ENCODE results near the gene SLC35F1.

Gene SLC35F1

DNA sequence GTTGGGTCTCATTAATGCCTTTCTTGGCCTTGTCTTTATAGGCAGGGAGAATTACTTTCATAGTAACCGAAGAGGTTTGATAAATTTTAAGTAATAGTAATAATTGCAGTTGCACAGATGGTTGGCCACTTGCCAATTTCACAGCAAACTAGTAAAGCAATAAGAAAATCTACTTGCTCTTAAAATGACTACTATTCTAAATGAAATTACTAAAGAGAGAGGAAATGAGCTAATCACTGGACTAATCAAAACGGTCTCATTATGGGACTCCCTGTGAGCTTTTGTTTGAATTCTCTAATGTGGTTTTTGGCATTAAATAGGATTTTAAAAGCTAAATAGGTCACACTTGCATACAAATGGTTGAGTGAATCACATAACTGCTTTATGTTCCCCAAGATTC is 413.6 kb downstream of the SLC35F1 start:
- no peaks in the 10 kb centered on the region for H3K36me3 ChIP-seq (ENCODE audit: insufficient read depth, low read depth, low read length)
- no peaks in the 10 kb centered on the region for H3K27me3 ChIP-seq (ENCODE audit: insufficient read depth, low read length)
- no peak overlapping the region for H3K4me3 ChIP-seq (ENCODE audit: low read length)
- H3K9ac ChIP-seq (ENCODE audit: low read depth, low read length), result no peak overlapping the region
- H3K4me1 ChIP-seq (ENCODE audit: insufficient read depth, low read length), result peaks cover 8% of the 10 kb centered on the region; the same call in 1 of the 2 replicates
- no peaks in the 10 kb centered on the region for H3K9me3 ChIP-seq (ENCODE audit: insufficient read depth, low read depth, low read length)
- no peak overlapping the region for H3K27ac ChIP-seq (ENCODE audit: low read length)

DNA sequence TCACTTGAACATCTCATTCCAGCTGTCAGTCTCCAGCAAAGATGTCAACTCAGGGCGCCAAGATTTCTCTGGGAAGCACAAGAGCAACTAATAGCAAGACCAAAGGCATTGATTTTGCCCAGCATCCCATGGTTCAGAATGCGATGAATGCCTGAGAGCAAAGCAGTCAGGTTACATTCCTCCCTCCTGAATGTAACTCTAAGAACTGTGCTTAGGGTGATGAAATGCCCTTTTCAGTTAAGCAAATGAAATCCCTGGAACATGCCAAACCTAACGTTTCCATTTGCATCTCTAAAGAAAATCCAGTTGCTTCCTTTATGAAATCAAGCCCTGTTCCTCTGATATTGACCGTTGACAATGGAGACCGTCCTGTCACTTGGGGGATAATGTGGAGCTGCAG is 417.1 kb downstream of the SLC35F1 start:
- no peaks in the 10 kb centered on the region for H3K36me3 ChIP-seq (ENCODE audit: insufficient read depth, low read depth, low read length)
- H3K27me3 ChIP-seq (ENCODE audit: insufficient read depth, low read length), result no peaks in the 10 kb centered on the region
- no peak overlapping the region for H3K4me3 ChIP-seq (ENCODE audit: low read length)
- peaks cover 8% of the 10 kb centered on the region; the same call in 1 of the 2 replicates for H3K4me1 ChIP-seq (ENCODE audit: insufficient read depth, low read length)
- no peak overlapping the region for H3K27ac ChIP-seq (ENCODE audit: low read length)
- no peaks in the 10 kb centered on the region for H3K9me3 ChIP-seq (ENCODE audit: insufficient read depth, low read depth, low read length)
- H3K9ac ChIP-seq (ENCODE audit: low read depth, low read length), result no peak overlapping the region

- Histone ChIP-seq H3K36me3 (ENCODE audit: insufficient read depth, low read depth, low read length) (no peaks in the 10 kb centered on the region), H3K9me3 (ENCODE audit: insufficient read depth, low read depth, low read length) (no peaks in the 10 kb centered on the region), H3K27ac (ENCODE audit: low read length) (no peak overlapping the region), H3K9ac (ENCODE audit: low read depth, low read length) (no peak overlapping the region), H3K27me3 (ENCODE audit: insufficient read depth, low read length) (no peaks in the 10 kb centered on the region), H3K4me1 (ENCODE audit: insufficient read depth, low read length) (peaks cover 6% of the 10 kb centered on the region; the same call in 1 of the 2 replicates), H3K4me3 (ENCODE audit: low read length) (no peak overlapping the region)
These were observed 418.3 kb downstream of the SLC35F1 start for GRCh38 chr6:118325220-118325860.

DNA sequence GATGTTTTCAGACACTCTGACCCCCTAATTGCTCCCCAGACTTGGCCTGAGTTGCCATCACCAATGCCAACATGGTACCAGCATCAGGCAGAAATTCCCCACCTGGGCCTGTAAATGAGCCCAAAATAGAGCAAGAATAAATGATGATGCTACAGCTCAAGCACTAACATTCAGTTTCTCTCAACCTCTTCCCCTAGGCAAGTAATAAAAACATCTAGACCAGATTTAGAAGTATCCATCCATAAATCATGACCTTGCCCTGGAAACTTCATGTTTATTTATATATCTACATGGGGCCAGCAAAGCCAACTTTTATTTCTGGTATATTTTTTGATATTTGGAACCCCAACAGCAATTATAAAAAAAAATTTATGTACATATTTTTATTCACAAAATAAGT is 419.6 kb downstream of the SLC35F1 start:
- Histone ChIP-seq H3K27ac (ENCODE audit: low read length) (no peak overlapping the region), H3K9ac (ENCODE audit: low read depth, low read length) (no peak overlapping the region), H3K36me3 (ENCODE audit: insufficient read depth, low read depth, low read length) (no peaks in the 10 kb centered on the region), H3K4me1 (ENCODE audit: insufficient read depth, low read length) (peaks cover 6% of the 10 kb centered on the region; the same call in 1 of the 2 replicates), H3K4me3 (ENCODE audit: low read length) (no peak overlapping the region), H3K27me3 (ENCODE audit: insufficient read depth, low read length) (no peaks in the 10 kb centered on the region), H3K9me3 (ENCODE audit: insufficient read depth, low read depth, low read length) (no peaks in the 10 kb centered on the region)

DNA sequence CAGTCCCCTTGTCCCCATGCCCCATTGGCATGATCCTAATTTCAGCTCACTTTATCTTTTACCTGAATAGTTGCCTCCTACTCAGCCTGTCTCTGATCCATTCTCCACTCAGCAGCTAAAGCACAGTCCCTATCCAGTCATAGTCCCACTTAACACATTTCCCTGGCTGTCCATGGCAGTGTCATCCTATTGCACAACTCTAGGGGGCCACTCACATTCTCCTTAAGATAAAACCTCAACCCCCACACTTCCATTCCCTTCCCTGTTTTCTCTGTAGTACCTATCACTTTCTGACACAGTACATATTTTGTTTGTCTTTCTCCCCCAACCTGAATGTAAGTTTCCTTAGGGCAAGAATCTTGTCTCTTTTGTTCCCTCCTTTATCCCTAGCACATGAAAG is 420.2 kb downstream of the SLC35F1 start:
- Histone ChIP-seq H3K9ac (ENCODE audit: low read depth, low read length) (no peak overlapping the region), H3K4me3 (ENCODE audit: low read length) (no peak overlapping the region), H3K27ac (ENCODE audit: low read length) (no peak overlapping the region), H3K36me3 (ENCODE audit: insufficient read depth, low read depth, low read length) (no peaks in the 10 kb centered on the region), H3K27me3 (ENCODE audit: insufficient read depth, low read length) (no peaks in the 10 kb centered on the region), H3K9me3 (ENCODE audit: insufficient read depth, low read depth, low read length) (no peaks in the 10 kb centered on the region), H3K4me1 (ENCODE audit: insufficient read depth, low read length) (peaks cover 6% of the 10 kb centered on the region; the same call in 1 of the 2 replicates)

- H3K4me1 ChIP-seq (ENCODE audit: insufficient read depth, low read length), result no peaks in the 10 kb centered on the region
These were observed 426.7 kb downstream of the SLC35F1 start for GRCh38 chr6:118333772-118334171.

GRCh38 chr6:118334634-118335033 is 427.6 kb downstream of the SLC35F1 start:
- Histone ChIP-seq H3K36me3 (ENCODE audit: insufficient read depth, low read depth, low read length) (no peaks in the 10 kb centered on the region), H3K9me3 (ENCODE audit: insufficient read depth, low read depth, low read length) (no peaks in the 10 kb centered on the region), H3K9ac (ENCODE audit: low read depth, low read length) (no peak overlapping the region), H3K4me1 (ENCODE audit: insufficient read depth, low read length) (no peaks in the 10 kb centered on the region), H3K27me3 (ENCODE audit: insufficient read depth, low read length) (no peaks in the 10 kb centered on the region), H3K27ac (ENCODE audit: low read length) (no peak overlapping the region), H3K4me3 (ENCODE audit: low read length) (no peak overlapping the region)

More at GRCh38 chr6:118333772-118334171, 426.7 kb downstream of the SLC35F1 start:
- no peak overlapping the region for H3K4me3 ChIP-seq (ENCODE audit: low read length)
- H3K27me3 ChIP-seq (ENCODE audit: insufficient read depth, low read length), result no peaks in the 10 kb centered on the region
- H3K9me3 ChIP-seq (ENCODE audit: insufficient read depth, low read depth, low read length), result no peaks in the 10 kb centered on the region
- H3K27ac ChIP-seq (ENCODE audit: low read length), result no peak overlapping the region
- no peak overlapping the region for H3K9ac ChIP-seq (ENCODE audit: low read depth, low read length)
- no peaks in the 10 kb centered on the region for H3K36me3 ChIP-seq (ENCODE audit: insufficient read depth, low read depth, low read length)

DNA sequence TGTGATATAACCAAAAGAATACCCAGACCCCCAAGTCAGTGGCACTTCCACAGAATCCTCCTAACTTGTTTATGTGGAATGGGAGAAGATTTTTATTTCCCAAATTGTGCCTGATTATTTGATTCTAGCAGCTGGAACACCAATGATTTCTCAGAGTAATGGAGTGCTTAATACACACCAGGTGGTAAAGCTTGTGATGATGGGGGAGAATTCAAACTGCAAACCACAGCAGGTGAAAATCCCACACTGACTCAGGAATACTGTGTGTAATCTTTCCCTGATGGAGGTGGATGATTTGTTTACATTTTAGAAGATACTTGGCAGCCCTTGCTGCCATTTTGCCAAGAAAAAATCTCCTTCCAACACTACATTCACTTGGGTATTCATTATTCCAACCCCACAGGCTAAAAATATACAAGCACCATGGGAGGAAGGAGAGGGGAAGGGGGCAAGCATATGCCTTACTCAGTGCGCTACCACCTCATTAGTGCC is 428.3 kb downstream of the SLC35F1 start:
- H3K36me3 ChIP-seq (ENCODE audit: insufficient read depth, low read depth, low read length), result no peaks in the 10 kb centered on the region

DNA sequence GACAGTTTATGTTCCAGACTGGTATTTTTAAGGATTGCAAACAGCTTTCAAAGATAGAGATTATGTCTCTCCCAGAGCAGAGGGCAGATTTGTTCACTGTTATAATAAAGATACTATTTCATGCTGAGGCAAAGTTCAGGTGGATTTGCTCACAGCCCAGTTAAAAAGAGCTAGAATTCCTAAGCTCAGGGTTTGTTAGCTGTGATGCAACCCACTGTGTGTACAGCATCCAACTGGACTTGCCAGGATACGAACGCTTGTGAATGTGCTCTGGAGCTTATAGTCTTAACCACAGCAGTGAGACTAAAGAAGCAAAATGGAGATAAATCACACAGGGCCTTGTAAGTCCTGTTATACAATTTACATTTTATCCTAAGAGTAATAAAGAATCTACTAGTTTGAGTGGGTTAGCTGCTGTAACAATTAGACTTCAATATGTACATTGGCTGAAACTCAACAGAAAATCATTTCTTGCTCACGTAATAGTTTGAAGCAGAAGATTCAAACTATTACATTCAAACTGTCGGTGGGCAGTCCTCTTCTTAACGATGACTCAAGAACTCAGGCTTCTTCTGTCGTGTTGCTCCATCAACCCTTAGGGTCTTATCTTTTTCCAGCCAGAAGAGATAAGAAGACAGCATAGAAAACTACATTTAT is 437.1 kb downstream of the SLC35F1 start:
- no peaks in the 10 kb centered on the region for H3K27me3 ChIP-seq (ENCODE audit: insufficient read depth, low read length)
- no peak overlapping the region for H3K9ac ChIP-seq (ENCODE audit: low read depth, low read length)
- H3K27ac ChIP-seq (ENCODE audit: low read length), result no peak overlapping the region
- peaks cover 5% of the 10 kb centered on the region; the same call in 1 of the 2 replicates for H3K9me3 ChIP-seq (ENCODE audit: insufficient read depth, low read depth, low read length)
- no peak overlapping the region for H3K4me3 ChIP-seq (ENCODE audit: low read length)
- no peaks in the 10 kb centered on the region for H3K36me3 ChIP-seq (ENCODE audit: insufficient read depth, low read depth, low read length)
- no peaks in the 10 kb centered on the region for H3K4me1 ChIP-seq (ENCODE audit: insufficient read depth, low read length)

More for the DNA sequence above, 428.3 kb downstream of the SLC35F1 start:
- H3K27me3 ChIP-seq (ENCODE audit: insufficient read depth, low read length), result no peaks in the 10 kb centered on the region
- H3K9me3 ChIP-seq (ENCODE audit: insufficient read depth, low read depth, low read length), result no peaks in the 10 kb centered on the region
- H3K27ac ChIP-seq (ENCODE audit: low read length), result no peak overlapping the region
- H3K4me3 ChIP-seq (ENCODE audit: low read length), result no peak overlapping the region
- H3K4me1 ChIP-seq (ENCODE audit: insufficient read depth, low read length), result no peaks in the 10 kb centered on the region
- H3K9ac ChIP-seq (ENCODE audit: low read depth, low read length), result no peak overlapping the region

DNA sequence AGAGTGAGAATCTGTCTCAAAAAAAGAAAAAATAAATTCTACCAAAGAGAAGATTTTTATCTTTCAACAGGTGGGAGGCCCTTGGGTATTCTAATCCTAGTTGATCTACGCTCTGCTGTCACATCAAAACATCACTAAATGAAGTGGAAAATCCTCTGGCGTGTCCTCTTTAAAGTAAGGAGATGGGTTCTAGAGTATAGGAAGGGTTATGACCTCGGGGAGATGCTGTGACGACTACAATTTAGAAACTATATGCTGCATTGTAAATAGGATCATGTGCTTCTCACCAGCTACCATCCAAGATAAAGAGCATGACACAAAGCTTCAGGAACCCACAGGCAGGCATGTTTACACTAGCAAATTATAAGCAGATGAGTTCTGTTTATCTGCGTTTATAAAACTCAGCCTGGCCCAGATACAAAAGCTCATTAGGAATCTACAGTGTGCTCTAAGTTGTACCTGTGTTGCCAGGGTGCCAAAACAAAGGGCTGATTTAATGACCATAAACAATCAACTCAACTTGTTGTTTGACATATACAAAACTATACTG is 443.9 kb downstream of the SLC35F1 start:
- Histone ChIP-seq H3K4me3 (ENCODE audit: low read length) (no peak overlapping the region), H3K9me3 (ENCODE audit: insufficient read depth, low read depth, low read length) (no peaks in the 10 kb centered on the region), H3K27me3 (ENCODE audit: insufficient read depth, low read length) (no peaks in the 10 kb centered on the region), H3K27ac (ENCODE audit: low read length) (no peak overlapping the region), H3K9ac (ENCODE audit: low read depth, low read length) (no peak overlapping the region), H3K36me3 (ENCODE audit: insufficient read depth, low read depth, low read length) (no peaks in the 10 kb centered on the region), H3K4me1 (ENCODE audit: insufficient read depth, low read length) (no peaks in the 10 kb centered on the region)

DNA sequence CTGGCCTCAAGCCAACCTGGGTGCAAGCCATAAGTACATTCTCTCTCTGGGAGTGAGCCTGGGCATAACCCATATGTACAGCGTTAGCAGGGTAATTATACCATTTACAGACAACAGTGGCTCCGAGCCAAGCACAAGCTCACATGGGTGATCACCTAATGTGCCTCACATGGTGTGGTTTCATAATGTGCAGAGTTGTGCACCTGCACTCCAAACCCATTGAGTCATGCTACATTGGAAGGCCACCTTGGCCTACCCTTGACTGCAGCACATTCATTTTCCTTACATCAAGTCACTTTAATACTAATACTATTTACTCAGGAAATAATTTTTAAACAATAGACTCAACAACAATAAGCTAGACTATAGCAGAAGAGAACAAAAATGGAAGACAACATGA is 446.5 kb downstream of the SLC35F1 start:
- H3K4me1 ChIP-seq (ENCODE audit: insufficient read depth, low read length), result no peaks in the 10 kb centered on the region
- H3K4me3 ChIP-seq (ENCODE audit: low read length), result no peak overlapping the region
- no peaks in the 10 kb centered on the region for H3K27me3 ChIP-seq (ENCODE audit: insufficient read depth, low read length)
- H3K9me3 ChIP-seq (ENCODE audit: insufficient read depth, low read depth, low read length), result no peaks in the 10 kb centered on the region
- no peak overlapping the region for H3K9ac ChIP-seq (ENCODE audit: low read depth, low read length)
- no peaks in the 10 kb centered on the region for H3K36me3 ChIP-seq (ENCODE audit: insufficient read depth, low read depth, low read length)
- no peak overlapping the region for H3K27ac ChIP-seq (ENCODE audit: low read length)

GRCh38 chr6:118354641-118355040 is 447.6 kb downstream of the SLC35F1 start:
- Histone ChIP-seq H3K36me3 (ENCODE audit: insufficient read depth, low read depth, low read length) (no peaks in the 10 kb centered on the region), H3K27ac (ENCODE audit: low read length) (no peak overlapping the region), H3K9ac (ENCODE audit: low read depth, low read length) (no peak overlapping the region), H3K4me1 (ENCODE audit: insufficient read depth, low read length) (no peaks in the 10 kb centered on the region), H3K4me3 (ENCODE audit: low read length) (no peak overlapping the region), H3K27me3 (ENCODE audit: insufficient read depth, low read length) (no peaks in the 10 kb centered on the region), H3K9me3 (ENCODE audit: insufficient read depth, low read depth, low read length) (no peaks in the 10 kb centered on the region)
